CMK (cell line): ENCODE data around the gene DPYSL3.

Experiments
- DNase-seq: peaks from one replicate; pipeline ENCODE4 v3.0.0-alpha.2; 2010; ENCODE audit warnings: low read depth

Gene DPYSL3

DNA sequence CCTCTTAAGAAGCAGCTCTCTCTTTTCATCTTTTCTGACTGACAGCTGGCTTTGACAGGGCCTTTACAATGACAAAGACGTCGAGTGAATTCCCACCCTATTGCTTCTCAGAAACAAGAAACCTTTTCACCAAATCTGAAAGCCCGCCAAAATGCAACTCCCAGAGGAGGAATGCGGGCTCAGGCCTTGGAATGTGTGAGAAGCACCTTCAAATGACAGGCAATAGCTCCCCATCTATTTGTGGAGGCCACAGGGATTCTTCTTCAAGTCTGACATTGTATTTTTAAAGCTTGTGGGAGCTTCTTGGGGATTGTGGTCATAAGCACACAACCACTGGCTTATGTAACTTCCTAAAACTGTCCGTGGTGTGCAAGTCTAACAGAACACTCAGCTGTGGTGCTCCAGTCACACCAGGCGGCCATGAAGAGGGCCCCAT is 72.7 kb downstream of the DPYSL3 start:
- DNase-seq: no peak

DNA sequence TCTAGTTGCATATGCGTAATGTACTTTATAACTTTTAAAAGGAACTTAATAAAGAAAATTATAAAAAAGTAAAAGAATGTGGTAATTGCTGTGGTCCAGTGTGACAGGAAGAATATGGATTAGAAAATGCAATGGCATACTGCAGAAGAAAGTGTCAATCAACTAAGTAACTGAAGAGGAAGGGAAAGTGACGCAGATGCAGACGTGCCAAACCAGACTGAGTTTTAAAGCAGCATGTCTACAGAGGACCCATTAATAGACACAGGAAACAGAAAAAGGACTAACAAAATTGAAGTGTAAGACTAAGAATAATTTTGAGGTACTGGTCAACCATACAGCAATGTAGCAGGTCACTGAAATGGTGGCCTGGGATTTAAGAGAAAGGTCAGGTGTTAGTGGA is 73.3 kb downstream of the DPYSL3 start:
- no peak for DNase-seq

DNA sequence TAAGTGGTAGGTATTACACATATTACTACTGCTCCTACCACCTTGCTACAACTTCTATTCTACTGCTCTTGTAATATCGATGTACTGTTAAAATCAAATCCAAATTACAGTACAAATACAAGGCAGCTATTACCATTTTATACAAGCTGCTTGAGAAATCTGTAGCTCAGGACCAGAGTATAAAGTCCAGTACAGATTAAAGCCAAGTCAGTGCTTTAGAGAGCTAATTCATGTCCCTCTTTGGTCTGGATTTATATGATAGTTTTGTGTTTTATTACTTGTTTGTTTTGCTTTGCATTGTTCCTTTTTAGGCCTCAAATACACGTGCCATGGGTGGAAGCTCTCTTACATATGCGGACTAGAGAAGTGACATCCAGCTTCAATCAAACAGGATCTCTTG is 75.8 kb downstream of the DPYSL3 start:
- no peak for DNase-seq

DNA sequence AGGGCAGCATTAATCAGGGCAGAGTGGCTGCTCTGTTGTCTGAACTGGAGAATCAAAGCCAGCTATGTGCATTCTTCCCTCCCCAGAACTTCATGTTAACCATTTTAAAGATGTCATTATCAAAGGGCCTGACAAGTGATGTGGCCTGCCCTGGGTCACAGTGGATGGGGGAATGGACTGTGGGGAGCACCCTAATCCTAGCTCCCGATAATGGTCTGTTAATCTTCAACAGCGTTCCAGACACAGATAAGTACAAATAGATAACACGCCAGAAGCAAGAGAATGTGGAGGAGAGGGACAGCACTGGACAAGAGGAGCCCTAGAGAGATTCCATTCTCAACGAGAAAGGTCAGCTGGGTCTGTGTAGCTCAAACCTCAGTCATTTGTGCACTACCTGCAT is 77.5 kb downstream of the DPYSL3 start:
- DNase-seq: no peak

DNA sequence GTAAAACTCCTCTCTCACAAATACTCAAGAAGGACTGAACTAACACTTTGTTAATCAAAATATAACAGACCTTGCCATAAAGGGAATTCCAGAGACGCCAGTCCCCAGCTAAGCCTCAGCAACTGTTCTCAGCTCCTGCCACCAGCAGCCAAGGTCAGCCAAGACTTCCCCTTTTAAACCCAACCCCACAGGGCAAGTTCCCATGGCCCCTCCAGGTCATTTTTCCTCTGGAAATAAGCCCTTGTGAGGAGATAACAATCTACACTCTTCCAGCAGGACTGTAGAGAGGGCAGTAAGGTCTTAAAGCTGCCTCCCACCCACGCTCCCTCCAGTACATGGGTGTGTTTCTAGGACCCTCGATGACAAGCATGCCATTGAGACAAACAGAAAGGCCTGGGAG is 78.3 kb downstream of the DPYSL3 start:
- DNase-seq: no peak

DNA sequence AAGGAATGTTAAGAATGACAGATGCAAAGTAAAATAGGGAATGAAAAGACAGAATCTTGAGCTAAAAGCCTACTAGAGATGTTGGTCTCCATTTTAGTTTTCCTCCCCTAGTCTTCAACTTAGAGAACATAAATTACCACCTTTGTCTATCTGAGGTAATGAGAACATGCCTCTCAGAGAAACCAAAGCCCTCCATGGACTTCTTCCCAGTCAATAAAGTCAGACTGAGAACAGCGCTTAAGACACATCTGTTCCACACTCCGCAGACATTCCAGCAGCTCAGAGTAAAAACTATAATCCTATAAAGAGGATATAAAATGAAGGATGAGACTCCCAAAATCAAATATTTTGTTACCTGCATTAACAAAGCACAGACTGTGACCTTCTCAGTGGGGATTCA is 79.2 kb downstream of the DPYSL3 start:
- DNase-seq: no peak

DNA sequence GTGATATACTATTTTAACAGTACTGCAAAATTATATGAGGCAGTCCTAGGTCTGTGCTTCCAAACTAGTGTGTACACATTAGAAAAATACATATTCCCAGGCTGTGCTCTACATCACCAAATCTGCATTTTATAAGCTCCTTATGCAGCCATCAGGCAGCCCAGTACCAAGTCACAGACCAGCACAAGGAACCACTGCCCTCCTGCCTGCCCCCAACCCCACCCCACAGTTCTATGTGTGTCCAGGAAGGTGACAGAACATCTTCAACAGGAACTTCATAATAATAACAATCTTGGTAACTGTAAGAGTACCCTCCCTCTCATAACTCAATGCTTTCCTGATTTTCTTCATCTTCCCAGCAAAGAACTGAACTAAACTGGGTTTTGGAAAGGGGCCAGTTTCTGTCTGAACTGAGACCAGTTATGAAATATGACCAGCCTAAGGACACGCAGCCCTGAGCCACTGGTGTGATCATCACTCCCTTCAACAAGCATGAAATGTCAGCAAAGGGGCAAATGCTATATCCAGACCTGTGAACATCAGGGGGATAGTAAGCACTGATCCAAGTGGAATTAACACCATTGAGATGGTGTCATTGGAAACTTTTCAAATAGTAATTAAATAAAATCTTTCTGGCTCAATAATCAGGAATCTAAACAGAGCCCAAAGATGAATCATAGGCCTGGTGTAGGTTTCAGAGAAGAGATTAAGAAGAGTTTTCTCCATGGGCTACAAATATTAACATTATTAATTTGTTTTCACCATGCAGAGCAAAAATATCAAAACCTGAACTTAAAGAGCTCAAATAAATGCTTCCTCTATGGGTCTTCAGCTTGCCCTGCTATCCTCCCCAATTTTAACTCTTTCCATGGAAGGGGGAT is 82.1 kb downstream of the DPYSL3 start:
- DNase-seq: no peak

DNA sequence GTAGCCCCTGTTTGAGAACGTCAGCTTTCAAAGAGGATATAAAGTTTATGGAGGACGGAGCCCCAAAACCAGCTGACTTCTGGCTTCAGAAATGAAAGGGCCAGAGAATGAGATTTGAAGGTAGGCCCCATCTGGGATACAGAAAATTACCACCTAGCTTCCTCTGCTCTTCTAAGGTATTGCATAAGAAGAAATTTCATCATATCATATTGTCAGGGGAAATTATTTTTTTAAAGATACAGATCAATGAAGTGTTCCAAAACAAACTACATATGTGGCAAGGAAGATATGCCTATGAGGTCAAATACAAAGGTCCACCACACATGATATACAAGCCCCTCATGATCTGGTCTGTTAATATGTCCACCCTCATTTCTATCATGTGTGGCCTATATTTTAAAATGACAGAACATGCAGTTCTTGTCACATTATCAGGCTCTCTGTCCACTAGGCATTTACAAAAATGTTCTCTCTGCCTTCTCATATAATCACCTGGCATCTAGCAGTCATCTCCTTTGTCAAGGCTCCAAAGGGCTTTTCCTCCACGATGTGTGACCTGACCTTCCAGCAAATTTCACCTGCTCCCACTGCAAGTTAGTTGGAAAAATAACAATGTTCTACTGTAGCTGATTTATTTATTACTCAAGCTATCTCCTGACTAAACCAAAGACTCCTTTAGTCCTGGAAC is 83.1 kb downstream of the DPYSL3 start:
- DNase-seq: no peak

DNA sequence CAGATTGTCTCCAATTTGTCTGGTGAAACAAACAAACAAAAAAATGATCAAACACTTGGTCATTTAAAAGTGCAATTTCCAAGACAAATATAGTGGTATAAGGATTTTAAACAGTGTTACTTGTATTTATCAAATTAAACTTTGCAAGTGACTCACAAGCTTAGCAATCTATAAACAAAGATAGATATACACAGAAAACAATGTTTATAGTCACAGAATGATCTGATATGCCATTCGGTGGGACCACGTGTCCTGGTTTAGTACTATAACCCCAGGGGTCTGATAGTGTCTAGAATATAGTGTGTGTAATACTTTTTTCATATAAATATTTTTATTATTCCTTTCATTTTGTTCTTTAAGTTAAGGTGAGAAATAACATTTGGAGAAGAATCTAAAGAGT is 91.3 kb downstream of the DPYSL3 start:
- no peak for DNase-seq

DNA sequence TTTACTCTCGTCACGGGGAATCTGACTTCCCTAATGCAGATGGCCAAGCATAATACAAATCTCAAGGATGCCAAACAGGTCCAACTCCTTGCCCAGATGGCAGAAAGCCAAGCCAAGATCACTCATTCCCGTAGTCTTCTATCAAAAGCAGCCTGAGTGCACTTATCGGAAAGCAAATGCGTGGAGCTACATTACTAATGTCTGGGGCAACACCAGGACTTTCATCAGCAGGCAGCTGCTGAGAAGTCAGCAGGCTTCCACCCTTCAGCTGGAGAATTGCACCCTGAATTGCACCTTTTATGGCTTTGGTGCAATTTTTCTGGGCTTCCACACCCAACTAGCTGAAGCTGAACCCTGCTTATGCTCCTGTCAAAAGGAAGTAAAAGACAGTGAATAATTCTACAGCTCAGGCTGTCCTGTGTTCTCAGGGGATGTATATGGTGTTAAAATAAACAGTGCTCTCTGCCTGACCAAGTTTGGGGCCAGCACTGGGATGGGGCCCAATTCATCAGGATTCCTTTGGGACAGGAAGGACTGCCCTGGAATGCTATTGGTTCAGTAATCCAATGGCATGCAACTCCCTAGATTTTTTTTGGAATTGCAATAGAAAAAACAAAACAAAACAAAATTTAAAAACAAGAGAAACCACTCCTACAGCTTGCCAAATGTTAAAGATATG is 92.6 kb downstream of the DPYSL3 start:
- no peak for DNase-seq

DNA sequence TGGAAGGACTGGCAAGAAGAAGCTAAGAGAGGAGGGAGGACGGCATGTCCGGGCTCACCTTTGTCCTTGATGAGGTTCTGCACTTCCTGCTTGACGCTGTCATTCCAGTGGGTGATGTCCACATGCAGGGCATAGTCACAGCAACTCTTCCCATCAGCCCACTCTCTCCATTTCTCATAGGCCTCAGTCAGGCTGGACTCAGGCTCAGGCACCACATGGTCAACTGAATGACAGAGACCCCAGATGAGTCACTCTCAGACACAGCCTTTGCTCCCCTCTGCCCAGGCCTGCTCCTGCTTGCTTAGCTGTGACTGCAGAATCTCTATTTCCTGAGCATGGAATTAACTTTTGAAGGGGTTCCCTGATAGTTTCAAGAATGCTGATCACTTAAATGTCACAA is 94.2 kb downstream of the DPYSL3 start:
- no peak for DNase-seq

DNA sequence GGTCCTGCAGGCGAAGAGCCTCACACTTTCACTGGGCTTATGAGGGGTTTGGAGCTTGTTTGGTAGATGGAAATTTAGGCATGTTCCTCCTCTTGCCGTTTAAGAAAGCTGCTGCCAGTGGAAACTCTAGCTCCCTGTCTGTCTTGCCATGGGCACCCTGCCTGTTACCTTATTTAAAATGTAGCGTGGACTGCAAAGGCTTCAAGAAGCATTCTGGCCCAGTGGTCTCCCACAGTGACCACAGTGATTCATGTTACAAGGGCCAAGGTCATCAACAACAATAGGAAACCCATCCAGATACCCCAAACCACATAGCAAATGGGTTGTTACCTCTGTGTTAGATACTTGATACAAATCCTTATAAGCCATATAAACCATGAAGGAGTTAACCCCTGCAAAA is 96.6 kb downstream of the DPYSL3 start:
- DNase-seq: no peak

DNA sequence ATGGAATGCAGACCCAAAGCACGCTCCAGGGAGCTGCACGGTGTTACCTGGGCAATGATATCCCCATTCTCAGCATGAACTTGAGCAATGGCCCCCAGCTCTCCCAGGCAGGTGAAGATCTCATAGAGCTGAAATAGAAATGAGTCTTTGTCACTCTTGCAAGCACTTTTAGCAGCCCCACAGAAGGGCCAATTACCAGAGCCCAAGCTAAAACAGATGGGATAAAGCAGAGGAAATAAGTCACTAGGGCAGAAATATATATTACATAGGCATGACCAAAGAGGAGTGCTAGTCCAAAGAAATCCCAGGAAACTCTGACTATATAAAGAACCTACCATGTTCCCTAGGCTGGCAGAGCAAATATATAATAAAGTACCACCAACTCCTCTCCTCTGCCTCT is 97.3 kb downstream of the DPYSL3 start:
- no peak for DNase-seq

DNA sequence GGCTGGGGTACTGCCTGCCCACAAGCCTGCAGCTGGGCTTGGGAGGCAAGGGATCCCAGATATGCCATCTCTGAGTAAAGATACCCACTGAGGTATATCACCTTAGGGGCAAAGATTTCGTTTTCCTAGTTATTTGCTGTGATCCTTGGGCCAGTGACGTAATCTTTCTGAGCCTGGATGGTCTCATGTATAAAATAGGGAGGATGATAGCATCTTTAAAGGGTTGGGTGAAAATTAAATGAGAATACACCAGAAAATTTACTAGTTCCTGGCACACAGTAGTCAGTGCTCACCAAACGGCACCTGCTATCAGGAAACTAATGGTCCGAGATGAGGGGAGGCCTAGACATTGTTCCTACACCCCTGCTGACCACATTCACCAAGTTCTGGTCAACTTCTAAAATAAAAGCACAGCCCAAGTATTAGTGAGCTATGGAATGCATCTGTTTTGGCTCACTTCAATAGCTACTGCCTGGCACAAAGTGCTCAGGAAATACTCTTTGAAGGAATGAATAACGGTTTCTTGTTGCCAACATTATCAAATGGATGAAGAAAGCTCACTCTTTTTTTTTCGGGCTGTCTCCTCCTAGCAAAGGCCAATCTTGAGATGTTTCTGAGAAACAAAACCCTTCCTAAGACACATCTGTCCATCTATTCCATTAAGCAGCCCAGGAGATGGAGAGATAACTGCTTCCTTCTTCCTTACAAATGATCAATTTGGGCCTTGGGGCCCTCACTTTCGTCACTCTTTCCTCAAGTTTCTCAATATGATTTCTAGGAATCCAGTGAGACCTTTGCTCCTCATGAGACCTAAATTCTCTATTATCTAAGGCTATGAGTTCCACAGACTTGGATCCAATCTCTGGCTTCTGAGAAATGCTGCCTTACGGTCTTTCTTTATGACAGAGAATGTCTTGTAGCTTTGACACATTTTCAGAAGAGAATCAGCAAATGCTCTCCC is 98.2 kb downstream of the DPYSL3 start:
- DNase-seq: no peak

DNA sequence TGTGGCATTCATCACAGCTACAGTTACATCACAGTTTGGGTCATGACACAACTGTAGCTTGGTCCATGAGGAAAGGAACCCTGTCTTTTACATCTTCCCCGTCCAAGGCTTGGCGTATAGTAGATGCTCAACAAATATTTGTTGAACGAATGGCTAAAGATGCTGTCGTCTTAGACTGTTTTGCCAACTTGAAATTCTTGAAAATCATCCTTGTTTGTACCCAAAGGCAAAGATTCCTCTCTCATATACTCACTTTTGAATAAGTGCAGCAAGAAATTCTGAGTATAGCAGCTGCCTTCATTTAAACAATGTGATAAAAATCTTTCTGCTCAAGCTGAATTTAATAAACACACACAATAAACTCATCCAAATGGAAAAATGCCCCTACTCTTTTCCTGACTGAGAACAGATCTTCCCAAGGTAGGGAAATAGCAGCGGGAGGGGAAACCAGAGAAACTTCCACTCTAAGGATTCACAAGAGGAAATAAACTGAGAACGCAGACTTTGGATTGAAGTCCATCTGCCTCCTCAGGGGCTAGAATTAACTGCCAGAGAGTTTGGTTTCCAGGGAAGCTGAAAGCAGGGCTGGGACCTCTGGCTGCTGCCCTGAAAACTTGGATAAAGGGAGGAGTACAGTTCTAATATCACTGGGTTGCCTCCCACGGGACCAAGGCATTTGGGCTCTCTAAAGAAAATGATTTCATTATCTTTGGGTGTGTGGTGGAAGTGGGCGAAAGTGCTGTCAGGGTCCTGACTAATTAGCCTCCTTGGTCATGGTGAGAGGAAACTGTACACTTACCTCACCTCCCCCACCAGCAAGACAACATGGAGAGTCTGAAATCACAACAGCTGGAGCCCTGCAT is 99.1 kb downstream of the DPYSL3 start:
- DNase-seq: no peak

DNA sequence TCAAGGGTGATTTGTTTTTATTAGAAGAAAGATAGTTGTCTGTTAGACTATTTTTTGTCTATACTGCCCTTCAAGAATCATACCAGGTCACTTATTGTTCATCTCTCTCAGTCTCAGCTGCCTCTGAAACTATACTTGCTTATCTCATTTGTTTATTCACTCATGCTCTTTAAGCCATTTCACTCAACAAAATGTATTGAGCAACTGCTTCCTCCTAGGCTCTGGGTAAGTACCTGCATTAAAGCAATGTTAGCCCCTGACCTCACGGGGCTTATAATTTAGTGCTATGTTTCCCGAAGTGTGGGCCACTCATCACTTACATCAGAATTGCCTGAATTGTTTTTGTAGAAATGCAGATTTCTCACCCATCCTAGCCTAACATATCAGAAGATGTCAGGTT is 100.9 kb downstream of the DPYSL3 start:
- no peak for DNase-seq

DNA sequence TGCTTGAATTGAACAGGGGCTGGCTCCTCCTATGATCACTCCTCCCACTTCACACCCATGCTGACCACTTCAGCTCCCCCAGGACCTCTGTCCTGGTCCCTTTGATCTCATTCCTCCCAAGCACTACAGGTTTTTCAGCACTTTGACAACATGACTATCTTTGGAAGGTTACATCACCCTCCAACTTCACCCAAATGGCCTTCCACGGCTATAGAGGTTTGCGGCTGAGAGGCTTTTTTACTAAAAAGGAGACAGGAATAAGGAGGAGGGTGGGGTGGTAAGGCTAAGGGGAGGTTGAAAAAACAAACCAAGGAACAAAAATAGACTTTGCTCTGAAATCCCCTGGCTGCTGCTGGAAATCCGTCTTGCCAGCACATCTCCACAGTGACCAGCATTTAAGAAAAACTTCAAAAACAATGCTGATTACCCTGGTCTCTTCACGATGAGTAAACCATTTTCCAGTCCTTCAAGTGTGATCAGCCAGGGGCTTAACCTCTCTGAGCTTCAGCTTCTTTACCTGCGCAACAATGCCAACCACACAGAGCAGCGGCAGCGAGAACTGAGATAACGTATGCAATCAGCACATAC is 102.7 kb downstream of the DPYSL3 start:
- DNase-seq: no peak

DNA sequence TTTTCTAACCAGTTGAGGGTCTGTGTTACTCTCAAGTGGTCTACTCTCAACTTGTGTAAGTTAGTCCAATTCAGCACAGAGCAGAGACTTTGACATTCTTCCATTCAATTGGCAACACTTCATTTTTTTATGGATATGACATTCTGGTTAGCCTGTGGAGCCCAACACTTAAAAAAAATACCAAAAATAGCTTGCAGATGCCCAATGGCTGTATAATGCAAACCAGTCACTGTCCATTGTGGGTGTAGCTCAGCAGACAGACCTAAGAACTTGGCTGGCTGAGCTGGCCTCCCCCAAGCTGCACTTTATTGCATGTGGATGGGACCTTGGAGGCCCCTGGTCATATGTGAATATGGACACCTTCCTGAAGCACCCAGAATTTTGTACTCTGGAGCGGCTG is 103.2 kb downstream of the DPYSL3 start:
- no peak for DNase-seq

DNA sequence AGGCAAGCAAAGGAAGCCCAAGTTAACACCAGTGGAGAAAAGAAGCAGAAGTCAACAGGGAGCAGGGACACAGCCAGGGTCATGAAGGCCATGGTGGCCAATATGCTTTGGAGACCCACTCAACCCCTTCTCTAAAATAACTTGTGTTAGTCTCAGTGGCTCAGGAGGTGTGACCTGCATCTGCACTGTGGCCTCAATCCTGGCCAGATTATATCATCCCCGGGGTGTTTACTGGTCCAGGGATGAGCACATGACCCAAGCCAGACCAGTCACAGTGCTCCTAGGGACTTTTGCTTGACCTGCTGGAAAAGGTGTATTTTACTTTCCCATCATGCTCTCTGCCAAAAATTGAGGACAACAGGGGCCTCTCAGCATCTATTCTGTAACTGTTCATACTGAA is 105.2 kb downstream of the DPYSL3 start:
- no peak for DNase-seq
